Esophagus (tissue), 2 donors: Measurements from ENCODE around the gene ARID1A. TPM values are rescaled to one million over a fixed set of nuclear protein-coding genes. Genes with fewer than 3 reads are reported as not detected.

ENCODE experiments used
- H3K27ac ChIP-seq, 2 donors: one replicate each; pipeline ENCODE4 v1.5.1; 2013; ENCODE audit warnings: low read depth in 2 of 2, mild to moderate bottlenecking in 2 of 2, inconsistent platforms in 1 of 2, low read length in 1 of 2, moderate library complexity in 1 of 2
- H3K27me3 ChIP-seq, 2 donors: one replicate each; pipeline ENCODE4 v1.6.1; 2013; ENCODE audit warnings: low read length in 2 of 2, control low read depth in 1 of 2, mild to moderate bottlenecking in 1 of 2; ENCODE audit not compliant: insufficient read depth in 2 of 2, control insufficient read depth in 1 of 2
- H3K36me3 ChIP-seq, 2 donors: one replicate each; pipeline ENCODE4 v1.6.1; 2013; ENCODE audit warnings: low read length in 1 of 2; ENCODE audit not compliant: control insufficient read depth in 2 of 2, insufficient read depth in 2 of 2
- H3K4me1 ChIP-seq, 2 donors: one replicate each; pipeline ENCODE4 v1.6.1; 2013; ENCODE audit warnings: low read length in 1 of 2; ENCODE audit not compliant: control insufficient read depth in 2 of 2, insufficient read depth in 2 of 2
- H3K4me3 ChIP-seq, 2 donors: one replicate each; pipeline ENCODE4 v1.5.1; 2013; ENCODE audit warnings: low read length in 2 of 2, mild to moderate bottlenecking in 2 of 2, low read depth in 1 of 2, moderate library complexity in 1 of 2
- H3K9me3 ChIP-seq, 2 donors: one replicate each; pipeline ENCODE4 v1.6.1; 2013; ENCODE audit warnings: mild to moderate bottlenecking in 2 of 2, low read depth in 1 of 2, low read length in 1 of 2, moderate library complexity in 1 of 2; ENCODE audit not compliant: control insufficient read depth in 2 of 2, insufficient read depth in 1 of 2
- WGBS, 2 donors: extraction: QIAGEN DNeasy Blood & Tissue Kit; methylation state at CpG; one replicate each; pipeline ENCODE4 v1.1.7; 2013; 5-methylcytosine and 5-hydroxymethylcytosine counted together
- polyA plus RNA-seq, 2 donors: library from polyadenylated mRNA; stranded (reverse); fragments of 200-250 nt; gene quantifications; one replicate each; pipeline ENCODE4 v1.2.3, GENCODE V29; 2013
- donor health status: healthy with polysubstance abuse.
- donor health status: Bipolar disorder and iron deficiency.

ARID1A gene
- polyA plus RNA-seq, 2 donors, result 15.9 to 17.8 TPM

DNA sequence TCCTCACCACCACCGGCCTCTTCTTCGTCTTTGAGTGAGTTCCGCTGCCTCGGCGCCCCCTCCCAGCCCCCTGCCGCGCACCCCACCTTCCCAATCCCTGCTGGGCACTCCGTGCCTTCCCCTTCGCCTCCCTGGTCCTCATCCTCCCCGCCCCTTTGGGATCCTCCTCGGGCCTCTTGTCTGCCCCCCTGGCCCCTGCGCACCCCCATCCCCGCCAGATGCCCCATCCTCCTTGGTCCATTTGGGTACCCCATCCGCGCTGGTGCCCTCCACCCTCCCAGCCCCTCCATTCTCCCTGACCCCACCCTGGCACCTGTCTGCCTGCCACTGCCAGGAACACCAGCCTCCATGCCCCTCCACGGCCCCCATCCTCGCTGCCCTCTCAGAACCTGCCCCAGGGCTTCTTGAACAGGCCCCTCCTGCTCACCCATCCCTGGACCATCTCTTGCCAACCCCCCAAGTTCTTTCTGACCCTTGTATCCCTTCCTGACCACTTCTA, 131.3 kb downstream of the ARID1A start:
- H3K36me3 ChIP-seq, result peaks cover 0 to 7% of the 10 kb centered on the region in 2 donors
- H3K27me3 ChIP-seq, result no peaks in the 10 kb centered on the region
- WGBS, 2 donors, result 2% methylated on average over 14 to 17 of the region's 17 CpGs
- H3K9me3 ChIP-seq, result no peaks in the 10 kb centered on the region
- peaks cover 0 to 23% of the 10 kb centered on the region in 2 donors for H3K4me1 ChIP-seq
- H3K4me3 ChIP-seq, result peak overlapping the region; percentile 70 to 89
- peak overlapping the region; percentile 69 to 77 for H3K27ac ChIP-seq

DNA sequence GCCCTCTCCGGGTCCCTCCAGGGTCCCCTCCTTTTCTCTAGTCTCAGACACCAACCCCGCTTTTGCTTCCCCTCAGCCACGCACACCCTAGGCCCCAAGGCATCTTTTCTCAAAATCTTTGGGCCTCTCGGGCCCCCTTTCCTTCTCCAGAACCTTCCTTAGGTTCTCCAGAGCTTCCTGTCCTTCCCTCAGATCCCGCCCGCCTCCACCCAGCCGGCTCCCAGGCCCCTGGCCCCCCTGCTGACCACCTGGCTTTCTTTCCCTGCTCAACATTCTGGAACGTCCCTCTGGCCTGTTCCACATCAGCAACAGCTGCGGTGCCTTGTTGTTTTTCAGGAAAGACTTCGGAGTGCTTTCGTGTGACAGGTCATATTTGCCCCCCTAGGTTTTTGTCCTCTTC, 131.8 kb downstream of the ARID1A start:
- Histone ChIP-seq H3K4me1 (peaks cover 0 to 23% of the 10 kb centered on the region in 2 donors), H3K27me3 (no peaks in the 10 kb centered on the region), H3K4me3 (peak overlapping the region; percentile 70 to 89), H3K9me3 (no peaks in the 10 kb centered on the region), H3K27ac (peak overlapping the region in 1 of 2 donors; percentile 4), H3K36me3 (peaks cover 3 to 12% of the 10 kb centered on the region in 2 donors)
- 18 to 32% methylated on average over 11 of the region's 11 CpGs for WGBS, 2 donors

DNA sequence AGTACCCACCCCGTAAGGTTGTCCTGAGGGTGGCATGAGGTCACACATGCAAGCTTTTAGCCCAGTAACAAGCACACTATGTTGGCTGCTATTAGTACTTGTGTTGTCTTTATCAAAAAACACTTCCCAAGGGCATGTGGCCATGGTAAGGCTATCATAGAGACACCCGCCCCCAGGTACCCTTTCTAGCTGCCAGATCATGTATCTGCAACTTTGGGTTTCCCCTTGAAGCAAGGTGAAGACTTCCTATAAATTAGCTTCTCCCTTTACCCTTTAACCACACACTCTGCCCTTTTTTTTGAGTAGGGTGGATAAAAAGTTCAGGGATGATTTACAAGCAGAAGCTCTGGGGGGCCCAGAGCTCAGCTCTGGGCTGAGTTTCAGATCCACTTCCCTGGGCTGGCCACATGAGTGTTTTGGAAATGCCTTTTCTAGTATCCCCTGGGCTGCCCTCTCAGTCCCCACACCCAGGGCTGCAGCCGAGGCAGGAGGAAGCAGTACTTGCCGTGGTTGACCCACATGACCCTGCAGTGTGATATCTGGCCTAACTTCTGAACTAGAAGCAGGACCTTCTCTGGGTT, 132.7 kb downstream of the ARID1A start:
- WGBS, 2 donors, result 49% methylated on average over 4 of the region's 4 CpGs
- Histone ChIP-seq H3K27ac (peak overlapping the region in 1 of 2 donors; percentile 44), H3K27me3 (no peaks in the 10 kb centered on the region), H3K4me3 (peak overlapping the region in 1 of 2 donors; percentile 15), H3K9me3 (no peaks in the 10 kb centered on the region), H3K36me3 (peaks cover 7 to 17% of the 10 kb centered on the region in 2 donors), H3K4me1 (peaks cover 0 to 23% of the 10 kb centered on the region in 2 donors)

DNA sequence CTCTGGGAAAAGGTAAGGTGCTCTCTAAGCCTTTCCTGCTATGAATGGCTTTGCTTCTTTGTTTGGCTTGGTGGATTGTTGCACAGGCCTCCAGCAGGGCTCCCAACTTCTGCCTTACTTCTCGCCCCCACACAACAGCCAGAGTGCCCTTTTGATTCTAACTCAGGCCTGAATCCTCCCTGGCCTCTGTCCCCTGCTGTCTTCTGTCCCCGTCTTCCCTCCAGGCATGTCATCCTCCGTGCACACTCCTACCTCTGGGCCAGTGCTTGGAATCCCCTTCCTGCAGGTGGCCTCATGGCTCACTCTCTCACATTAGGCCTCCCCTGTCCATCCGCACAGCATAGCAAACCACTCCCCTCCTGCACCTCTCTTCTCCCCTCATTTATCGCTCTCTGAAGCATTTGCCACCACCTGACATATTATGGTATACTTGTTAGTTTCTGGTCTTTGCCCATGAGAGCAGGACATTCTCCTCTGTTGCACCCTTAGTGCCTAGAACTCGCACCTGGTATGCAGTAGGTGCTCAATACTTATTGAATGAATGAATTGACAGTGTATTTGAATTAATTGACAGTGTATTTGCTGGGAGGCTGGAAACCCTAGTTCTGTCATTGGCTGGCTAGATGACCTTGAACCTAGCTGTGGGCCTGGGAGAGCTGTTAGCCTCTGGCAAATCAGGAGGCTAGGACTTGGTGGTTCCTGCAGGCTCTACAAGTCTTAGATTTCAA, 133.5 kb downstream of the ARID1A start:
- H3K4me3 ChIP-seq, result no peak overlapping the region
- peaks cover 0 to 23% of the 10 kb centered on the region in 2 donors for H3K4me1 ChIP-seq
- no peaks in the 10 kb centered on the region for H3K27me3 ChIP-seq
- H3K9me3 ChIP-seq, result no peaks in the 10 kb centered on the region
- H3K27ac ChIP-seq, result no peak overlapping the region
- 80 to 85% methylated on average over 6 of the region's 6 CpGs for WGBS, 2 donors
- peaks cover 13 to 25% of the 10 kb centered on the region in 2 donors for H3K36me3 ChIP-seq

DNA sequence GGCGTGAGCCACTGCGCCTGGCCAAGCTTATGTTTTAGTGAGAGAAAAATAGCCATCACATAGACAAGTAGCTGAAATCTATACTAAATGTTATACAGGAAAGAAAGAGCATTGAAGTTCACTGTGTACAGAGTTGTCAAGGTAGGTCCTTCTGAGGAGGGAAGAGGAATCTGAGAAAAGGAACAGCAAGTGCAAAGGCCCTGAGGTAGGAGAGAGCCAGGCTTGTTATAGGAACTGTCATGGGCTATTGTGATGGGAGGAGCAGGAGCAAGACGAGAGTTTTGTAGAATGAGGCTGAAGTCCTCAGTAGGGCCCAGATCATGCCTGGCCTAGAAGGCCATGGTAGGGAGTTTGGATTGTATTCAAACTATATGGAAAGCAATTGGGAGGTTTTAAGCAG, 135.2 kb downstream of the ARID1A start:
- H3K27ac ChIP-seq, result no peak overlapping the region
- H3K4me3 ChIP-seq, result no peak overlapping the region
- no peaks in the 10 kb centered on the region for H3K9me3 ChIP-seq
- peaks cover 0 to 22% of the 10 kb centered on the region in 2 donors for H3K4me1 ChIP-seq
- WGBS, 2 donors, result 93 to 97% methylated on average over 3 of the region's 3 CpGs
- H3K27me3 ChIP-seq, result no peaks in the 10 kb centered on the region
- H3K36me3 ChIP-seq, result peaks cover 13 to 33% of the 10 kb centered on the region in 2 donors

Other genes starting within 250 kb of the ARID1A start
- 100 to 1,000 TPM; 314 to 439 TPM for gene HMGN2, start 223.6 kb upstream of the ARID1A start, polyA plus RNA-seq
- 10 to 100 TPM in 1 of 2 donors, 1 to 10 TPM in 1; 9.6 to 15.0 TPM for gene RPS6KA1, start 166.3 kb upstream of the ARID1A start, polyA plus RNA-seq
- gene PIGV, start 91.9 kb downstream of the ARID1A start, polyA plus RNA-seq, result 1 to 10 TPM; 5.1 to 7.1 TPM
- gene ZDHHC18, start 130.7 kb downstream of the ARID1A start, polyA plus RNA-seq, result 10 to 100 TPM; 14.4 to 15.0 TPM
- 1,000 to 10,000 TPM; 1,075 to 2,440 TPM for gene SFN, start 167.1 kb downstream of the ARID1A start, polyA plus RNA-seq
- gene GPN2, start 194.3 kb downstream of the ARID1A start, polyA plus RNA-seq, result 10 to 100 TPM; 10.4 to 16.4 TPM
- 1 to 10 TPM; 6.9 to 7.0 TPM for gene GPATCH3, start 204.5 kb downstream of the ARID1A start, polyA plus RNA-seq
- not detected for gene NR0B2, start 218.0 kb downstream of the ARID1A start, polyA plus RNA-seq
- gene NUDC, start 225.7 kb downstream of the ARID1A start, polyA plus RNA-seq, result 10 to 100 TPM; 25.5 to 42.1 TPM